Measurements from ENCODE around the gene SLBP.

GRCh38 chr4:1659104-1660043 lies 52.7 kb downstream of the SLBP start:
- TF ChIP-seq POLR2AphosphoS5 (IDR thresholded peaks at IDR 0.05; ENCODE audit: low read depth, low read length) (no peak), REST (IDR thresholded peaks at IDR 0.05; ENCODE audit: insufficient read depth in 1 of 2, low read depth in 2 of 2, low read length in 2 of 2) (no peak), TAF1 (IDR thresholded peaks at IDR 0.05; ENCODE audit: borderline replicate concordance, insufficient read depth, low read length) (no peak), SIN3A (IDR thresholded peaks at IDR 0.05; ENCODE audit: borderline replicate concordance, insufficient read depth, low read length) (no peak)
